D721Med (cell line): ENCODE results near the gene TEC.

ENCODE experiments used
- DNase-seq: peaks from one replicate; pipeline ENCODE4 v3.0.0; 2011; ENCODE audit warnings: low spot score; ENCODE audit not compliant: insufficient read length
- FAIRE-seq: peaks from 2 replicates; lab custom pipeline; 2011; peaks lifted over from hg19 to GRCh38; lab: Jason Lieb, UNC
- CTCF ChIP-seq: IDR thresholded peaks from 2 replicates; pipeline ENCODE4 v1.5.1; 2012; ENCODE audit warnings: mild to moderate bottlenecking, control low read depth; ENCODE audit not compliant: insufficient read depth; ENCODE audit errors: missing control alignments

TEC gene

GRCh38 chr4:48255072-48255958 lies 14.3 kb downstream of the TEC start:
- no peak for FAIRE-seq
- no peak for TF ChIP-seq CTCF
- no peak for DNase-seq

DNA sequence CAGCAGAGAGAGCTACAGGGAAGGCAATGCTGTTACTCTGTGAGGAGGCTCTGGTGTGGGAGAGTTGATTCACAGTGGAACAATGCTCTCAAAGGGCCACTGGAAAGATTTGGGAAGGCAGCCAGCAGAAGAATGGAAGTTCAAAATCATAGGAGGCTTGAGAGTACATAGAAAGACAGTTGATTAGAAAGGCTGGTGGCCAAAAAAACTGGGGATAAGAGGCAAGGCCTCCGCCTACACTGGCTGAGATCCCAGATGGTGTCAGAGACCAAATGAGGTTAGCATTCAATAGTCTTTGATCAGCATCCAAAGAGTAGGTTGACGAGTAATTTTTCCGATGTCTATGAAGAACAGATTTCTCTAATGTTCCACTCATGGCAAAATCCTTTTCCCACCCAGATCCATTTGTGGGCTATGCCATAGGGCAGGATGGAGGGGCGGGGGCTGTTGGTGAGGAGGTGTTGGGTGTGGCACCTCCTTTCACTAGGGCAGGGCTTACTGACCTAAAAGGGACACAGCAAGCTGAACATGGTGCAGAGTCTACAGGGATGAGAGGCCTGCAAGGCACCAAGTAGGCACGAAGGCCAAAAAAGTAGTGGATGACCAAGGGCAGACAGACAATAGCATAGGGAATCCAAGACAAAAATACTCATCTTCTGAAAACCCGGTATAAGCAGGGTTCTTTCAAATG lies 15.1 kb downstream of the TEC start:
- FAIRE-seq (no peak), DNase-seq (no peak)

GRCh38 chr4:48252313-48252712 lies 17.3 kb downstream of the TEC start:
- FAIRE-seq (no peak), DNase-seq (no peak)
- no peak for TF ChIP-seq CTCF

More for the DNA sequence above, 15.1 kb downstream of the TEC start:
- no peak for TF ChIP-seq CTCF

- FAIRE-seq: no peak
- TF ChIP-seq CTCF: no peak
- DNase-seq: no peak
These were observed 18.7 kb downstream of the TEC start for GRCh38 chr4:48250980-48251379.

- TF ChIP-seq CTCF: no peak
- FAIRE-seq: no peak
- DNase-seq: no peak
These were observed 19.3 kb downstream of the TEC start for GRCh38 chr4:48250343-48250742.

DNA sequence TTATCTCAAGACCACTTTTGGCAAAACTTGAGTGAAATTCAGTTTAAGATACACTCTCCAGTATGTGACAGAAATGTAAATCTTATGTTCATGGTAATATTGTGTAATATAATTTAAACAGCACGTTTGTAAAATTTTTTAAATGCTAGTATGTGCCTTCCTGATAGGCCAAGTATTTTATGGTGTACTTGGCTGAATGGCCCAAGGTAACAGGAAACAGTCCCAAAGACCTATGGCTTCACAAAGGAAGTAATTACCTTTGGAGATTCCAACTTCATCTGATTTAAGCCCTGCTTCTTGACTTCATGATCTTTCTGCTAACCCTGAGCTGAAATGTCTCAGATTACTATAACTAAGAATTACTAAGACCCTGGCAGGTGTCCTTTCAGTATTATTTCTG lies 20.3 kb downstream of the TEC start:
- FAIRE-seq (no peak), DNase-seq (no peak)
- no peak for TF ChIP-seq CTCF
